GM19099 (cell line): Measurements from ENCODE around the gene LRRC74B.
A peak's percentile ranks its signal among the peaks of the same experiment; 100 is the strongest.

Source experiments
- POLR2A ChIP-seq: IDR thresholded peaks from 3 replicates; pipeline ENCODE4 v1.6.1; 2011; ENCODE audit warnings: low read depth; ENCODE audit not compliant: insufficient read length; ENCODE audit errors: extremely low read depth

The LRRC74B gene

GRCh38 chr22:21009638-21010425 is 35.9 kb upstream of the LRRC74B start:
- TF ChIP-seq POLR2A: no peak

GRCh38 chr22:21010426-21011113 is 35.2 kb upstream of the LRRC74B start:
- TF ChIP-seq POLR2A: no peak

GRCh38 chr22:21012446-21013407 is 33.0 kb upstream of the LRRC74B start:
- no peak for TF ChIP-seq POLR2A

- TF ChIP-seq POLR2A: no peak
These were observed 32.0 kb upstream of the LRRC74B start for GRCh38 chr22:21013657-21014201.

GRCh38 chr22:21014202-21014725 is 31.5 kb upstream of the LRRC74B start:
- peak; percentile 44 for TF ChIP-seq POLR2A

- no peak for TF ChIP-seq POLR2A
These were observed 30.9 kb upstream of the LRRC74B start, which contains the start of gene P2RX6 for GRCh38 chr22:21014726-21015465. TSS of gene P2RX6 (plus strand) at chr22:21015165. CDS start at chr22:21015175, 10 bp downstream.

- TF ChIP-seq POLR2A: no peak
These were observed 30.2 kb upstream of the LRRC74B start for GRCh38 chr22:21015466-21016006.

- TF ChIP-seq POLR2A: no peak
These were observed 28.9 kb upstream of the LRRC74B start for GRCh38 chr22:21016644-21017420.

GRCh38 chr22:21018314-21018713 is 27.4 kb upstream of the LRRC74B start:
- no peak for TF ChIP-seq POLR2A

- TF ChIP-seq POLR2A: no peak
These were observed 24.8 kb upstream of the LRRC74B start for GRCh38 chr22:21020802-21021429.

- TF ChIP-seq POLR2A: no peak
These were observed 23.2 kb upstream of the LRRC74B start for GRCh38 chr22:21022507-21022906.

- TF ChIP-seq POLR2A: no peak
These were observed 22.7 kb upstream of the LRRC74B start for GRCh38 chr22:21022955-21023614.

GRCh38 chr22:21025266-21025665 is 20.5 kb upstream of the LRRC74B start:
- no peak for TF ChIP-seq POLR2A
